Adrenal gland (tissue), 12 donors: Measurements from ENCODE around the gene NUP50. TPM values are rescaled to one million over a fixed set of nuclear protein-coding genes. Genes with fewer than 3 reads are reported as not detected.

Experiments
- DNase-seq, 7 donors: peaks; one replicate each; pipeline ENCODE4 v3.0.0-alpha.2; 2019 to 2020
- H3K27ac ChIP-seq, 5 donors: fragments of 200-600 bp; sonication (generic) in 4 of 5; 1 replicate in 3 of 5; 2 replicates in 2 of 5; pipeline versions ENCODE4 v1.5.1 to v1.8.0; 2016 to 2020; ENCODE audit warnings: mild to moderate bottlenecking in 1 of 5
- H3K27me3 ChIP-seq: fragments of 200-600 bp; 2 replicates; pipeline ENCODE4 v1.8.0; 2021
- H3K36me3 ChIP-seq, 2 donors: fragments of 200-600 bp; replicated peaks in 1 of 2; 1 replicate in 1 of 2; 2 replicates in 1 of 2; pipeline versions ENCODE4 v1.5.1 to v1.8.0; 2018 to 2022
- H3K4me1 ChIP-seq, 2 donors: fragments of 200-600 bp; replicated peaks in 1 of 2; 1 replicate in 1 of 2; 2 replicates in 1 of 2; pipeline versions ENCODE4 v1.5.1 to v1.8.0; 2018 to 2021
- H3K4me3 ChIP-seq, 4 donors: fragments of 200-600 bp; sonication (generic) in 3 of 4; one replicate each; pipeline ENCODE4 v1.5.1; 2016 to 2018
- H3K9me3 ChIP-seq, 3 donors: fragments of 200-600 bp; sonication (generic) in 1 of 3; replicated peaks in 1 of 3; 1 replicate in 2 of 3; 2 replicates in 1 of 3; pipeline versions ENCODE4 v1.5.1 to v1.8.0; 2016 to 2021
- CTCF ChIP-seq, 6 experiments: fragments of 450-650 bp in 4 of 6; fragments of 200-600 bp in 2 of 6; sonication (generic) in 1 of 6; IDR thresholded peaks; 1 replicate in 5 of 6; 2 replicates in 1 of 6; pipeline versions ENCODE4 v1.5.1 to v1.8.0; 2016 to 2021; ENCODE audit warnings: antibody characterized with exemption in 6 of 6, mild to moderate bottlenecking in 2 of 6, moderate library complexity in 1 of 6
- POLR2A ChIP-seq, 2 donors: fragments of 450-650 bp; IDR thresholded peaks; one replicate each; pipeline ENCODE4 v1.6.1; 2017; ENCODE audit warnings: antibody characterized with exemption in 2 of 2, mild to moderate bottlenecking in 2 of 2, moderate library complexity in 1 of 2
- WGBS, 4 donors: extraction: QIAGEN DNeasy Blood & Tissue Kit in 2 of 4; methylation state at CpG; one replicate each; pipeline versions ENCODE4 v1.1.5 to v1.1.7; 2013 to 2017; 5-methylcytosine and 5-hydroxymethylcytosine counted together
- intact Hi-C, 2 donors: fragments of 100-400 bp; cut with DNase I; formaldehyde crosslinking; loops; one replicate each; pipeline versions ENCODE4 v1.14.1 to v1.15.0; 2022 to 2023
- polyA plus RNA-seq, 3 donors: library from polyadenylated mRNA; stranded (reverse); fragments of 200-250 nt in 2 of 3; fragments of 350-450 nt in 1 of 3; fragmentation: Illumina TruSeq in 1 of 3; extraction: RNeasy Lipid Tissue Mini Kit (QIAGEN cat#74804) in 1 of 3; gene quantifications; one replicate each; pipeline ENCODE4 v1.2.3, GENCODE V29; 2013 to 2014
- total RNA-seq, 9 donors: library from RNA; depleted of rRNA in 4 of 9; stranded (reverse); fragments of >200 nt in 4 of 9; fragments of 120-200 nt in 1 of 9; fragmentation: NEBNext Ultra II Directional in 1 of 9; extraction: Animal tissue kit (Norgen Biotek cat#: 25700) in 1 of 9; gene quantifications; one replicate each; pipeline versions ENCODE4 v1.1.0 to v1.2.4, GENCODE V29; 2013 to 2023
- donor health status: healthy with polysubstance abuse.
- donor health status: Bipolar disorder and iron deficiency.
- donor health status: DM: yes; HTN: yes; CAD: no.
- donor health status: DM: no; HTN: no; CAD: no.
- donor health status: DM: no; HTN: no; CAD: no.
- donor health status: DM: yes; HTN: yes; CAD: no.

The NUP50 gene
- total and polyA plus RNA-seq, 12 donors = 14.9 to 126 (median 64.6) TPM

- H3K4me1 ChIP-seq = no peaks in the 10 kb centered on the region
- intact Hi-C loops = no loop called here
- H3K27me3 ChIP-seq = no peaks in the 10 kb centered on the region
- H3K4me3 ChIP-seq = no peak overlapping the region
- 92 to 96% (median 95%) methylated on average over 6 of the region's 6 CpGs for WGBS, 4 donors
- H3K9me3 ChIP-seq = peaks cover 0 to 4% (median 0%) of the 10 kb centered on the region in 3 donors
- no peak overlapping the region for H3K27ac ChIP-seq
- TF ChIP-seq POLR2A (IDR thresholded peaks at IDR 0.05) = no peak
- no peak for TF ChIP-seq CTCF (IDR thresholded peaks at IDR 0.05)
- H3K36me3 ChIP-seq = no peaks in the 10 kb centered on the region
- no peak for DNase-seq
Measured at GRCh38 chr22:45139693-45140092, 24.0 kb upstream of the NUP50 start.

GRCh38 chr22:45142376-45142775 lies 21.3 kb upstream of the NUP50 start:
- H3K36me3 ChIP-seq = no peaks in the 10 kb centered on the region
- no peak overlapping the region for H3K4me3 ChIP-seq
- H3K4me1 ChIP-seq = no peaks in the 10 kb centered on the region
- H3K9me3 ChIP-seq = peaks cover 0 to 4% (median 0%) of the 10 kb centered on the region in 3 donors
- DNase-seq = no peak
- intact Hi-C loops = no loop called here
- 81 to 84% (median 83%) methylated on average over 15 of the region's 15 CpGs for WGBS, 4 donors
- TF ChIP-seq CTCF (IDR thresholded peaks at IDR 0.05) (no peak), POLR2A (IDR thresholded peaks at IDR 0.05) (no peak)
- no peaks in the 10 kb centered on the region for H3K27me3 ChIP-seq
- H3K27ac ChIP-seq = no peak overlapping the region

GRCh38 chr22:45144916-45145315 lies 18.8 kb upstream of the NUP50 start:
- Histone ChIP-seq H3K4me3 (no peak overlapping the region), H3K36me3 (no peaks in the 10 kb centered on the region), H3K27me3 (no peaks in the 10 kb centered on the region), H3K27ac (no peak overlapping the region), H3K9me3 (peaks cover 0 to 4% (median 0%) of the 10 kb centered on the region in 3 donors), H3K4me1 (no peaks in the 10 kb centered on the region)
- no peak for DNase-seq
- intact Hi-C loops = no loop called here
- WGBS, 4 donors = 84 to 96% (median 90%) methylated on average over 1 of the region's 1 CpG
- TF ChIP-seq POLR2A (IDR thresholded peaks at IDR 0.05) (no peak), CTCF (IDR thresholded peaks at IDR 0.05) (no peak)

GRCh38 chr22:45149671-45150070 lies 14.1 kb upstream of the NUP50 start:
- no peak for DNase-seq
- no peak overlapping the region for H3K27ac ChIP-seq
- intact Hi-C loops = no loop called here
- H3K9me3 ChIP-seq = no peaks in the 10 kb centered on the region
- 86 to 95% (median 92%) methylated on average over 2 of the region's 2 CpGs for WGBS, 4 donors
- no peak overlapping the region for H3K4me3 ChIP-seq
- H3K27me3 ChIP-seq = no peaks in the 10 kb centered on the region
- no peaks in the 10 kb centered on the region for H3K36me3 ChIP-seq
- TF ChIP-seq CTCF (IDR thresholded peaks at IDR 0.05) (no peak), POLR2A (IDR thresholded peaks at IDR 0.05) (no peak)
- peaks cover 0 to 7% of the 10 kb centered on the region in 2 donors for H3K4me1 ChIP-seq
